GM19328 (cell line): ENCODE data around the gene NME3.

ENCODE experiments used
- ATAC-seq: cut with Tn5 transposase; IDR thresholded peaks from one replicate; pipeline ENCODE4 v1.9.1; 2021; ENCODE audit warnings: mild to moderate bottlenecking, moderate library complexity; ENCODE audit not compliant: unreplicated experiment

NME3 gene

GRCh38 chr16:1729445-1729844 is 41.9 kb downstream of the NME3 start:
- ATAC-seq = no peak

GRCh38 chr16:1729026-1729425 is 42.3 kb downstream of the NME3 start:
- ATAC-seq = no peak

- ATAC-seq = no peak
These were observed 43.4 kb downstream of the NME3 start for GRCh38 chr16:1727651-1728624.

- ATAC-seq = no peak
These were observed 44.5 kb downstream of the NME3 start for GRCh38 chr16:1726661-1727502.

GRCh38 chr16:1724491-1724890 is 46.9 kb downstream of the NME3 start:
- ATAC-seq = no peak

GRCh38 chr16:1723450-1724147 is 47.7 kb downstream of the NME3 start:
- ATAC-seq = no peak

- no peak for ATAC-seq
These were observed 50.0 kb downstream of the NME3 start for GRCh38 chr16:1721372-1721771.
